ENCODE measurements around the gene SLC28A3.

SLC28A3 gene

GRCh38 chr9:84324811-84325210, 15.7 kb downstream of the SLC28A3 start:
- no peak for TF ChIP-seq CTCF (IDR thresholded peaks at IDR 0.05; ENCODE audit: low read depth, low read length)
- no peak overlapping the region for H3K4me3 ChIP-seq (ENCODE audit: low read depth, low read length)

- no peak overlapping the region for H3K4me3 ChIP-seq (ENCODE audit: low read depth, low read length)
Observed at GRCh38 chr9:84323858-84324257, 16.7 kb downstream of the SLC28A3 start.

GRCh38 chr9:84322828-84323227, 17.7 kb downstream of the SLC28A3 start:
- no peak overlapping the region for H3K4me3 ChIP-seq (ENCODE audit: low read depth, low read length)
- no peak for TF ChIP-seq CTCF (IDR thresholded peaks at IDR 0.05; ENCODE audit: low read depth, low read length)

More at GRCh38 chr9:84323858-84324257, 16.7 kb downstream of the SLC28A3 start:
- no peak for TF ChIP-seq CTCF (IDR thresholded peaks at IDR 0.05; ENCODE audit: low read depth, low read length)

- no peak overlapping the region for H3K4me3 ChIP-seq (ENCODE audit: low read depth, low read length)
- TF ChIP-seq CTCF (IDR thresholded peaks at IDR 0.05; ENCODE audit: low read depth, low read length), result no peak
Observed at GRCh38 chr9:84320231-84320630, 20.3 kb downstream of the SLC28A3 start.

GRCh38 chr9:84319632-84320031, 20.9 kb downstream of the SLC28A3 start:
- no peak overlapping the region for H3K4me3 ChIP-seq (ENCODE audit: low read depth, low read length)
- no peak for TF ChIP-seq CTCF (IDR thresholded peaks at IDR 0.05; ENCODE audit: low read depth, low read length)

GRCh38 chr9:84318981-84319380, 21.6 kb downstream of the SLC28A3 start:
- H3K4me3 ChIP-seq (ENCODE audit: low read depth, low read length), result no peak overlapping the region
- no peak for TF ChIP-seq CTCF (IDR thresholded peaks at IDR 0.05; ENCODE audit: low read depth, low read length)

- TF ChIP-seq CTCF (IDR thresholded peaks at IDR 0.05; ENCODE audit: low read depth, low read length), result no peak
- no peak overlapping the region for H3K4me3 ChIP-seq (ENCODE audit: low read depth, low read length)
Observed at GRCh38 chr9:84317563-84317962, 23.0 kb downstream of the SLC28A3 start.

Measured in WI38 (cell line).